Left lung (tissue), 10 donors: ENCODE data around the gene ATRX. TPM values are rescaled to one million over a fixed set of nuclear protein-coding genes. Genes with fewer than 3 reads are reported as not detected.
A peak's percentile ranks its signal among the peaks of the same experiment; 100 is the strongest.
"Not testable (repeated sequence)": the region's sequence is repeated elsewhere in the genome, so short reads cannot be mapped to it uniquely, and the experiment has no call there.

Experiments
- ATAC-seq: fragments of 200-7000 bp; cut with Tn5 transposase; one replicate; pipeline ENCODE4 v1.9.1; 2020; ENCODE audit warnings: moderate library complexity
- DNase-seq, 4 donors: peaks; one replicate each; pipeline ENCODE4 v3.0.0-alpha.2; 2013 to 2020
- H3K27ac ChIP-seq, 2 donors: fragments of 200-600 bp; sonication (generic) in 1 of 2; one replicate each; pipeline versions ENCODE4 v1.5.0 to v1.8.0; 2020 to 2021
- H3K27me3 ChIP-seq, 2 donors: fragments of 200-600 bp; sonication (generic) in 1 of 2; one replicate each; pipeline versions ENCODE4 v1.5.0 to v1.8.0; 2020 to 2021
- H3K36me3 ChIP-seq, 2 donors: fragments of 200-600 bp; sonication (generic) in 1 of 2; one replicate each; pipeline versions ENCODE4 v1.5.0 to v1.8.0; 2020 to 2021
- H3K4me1 ChIP-seq, 2 donors: fragments of 200-600 bp; one replicate each; pipeline ENCODE4 v1.8.0; 2021
- H3K4me3 ChIP-seq, 2 donors: fragments of 200-600 bp; sonication (generic) in 1 of 2; one replicate each; pipeline versions ENCODE4 v1.5.0 to v1.8.0; 2020 to 2021; ENCODE audit warnings: mild to moderate bottlenecking in 1 of 2
- H3K9me3 ChIP-seq, 2 donors: fragments of 200-600 bp; sonication (generic) in 1 of 2; one replicate each; pipeline versions ENCODE4 v1.5.0 to v1.8.0; 2020 to 2021
- intact Hi-C, 2 donors: fragments of 100-400 bp; cut with DNase I; formaldehyde crosslinking; loops; one replicate each; pipeline versions ENCODE4 v1.11.2 to v1.14.2; 2022
- polyA plus RNA-seq, 6 donors: library from polyadenylated mRNA; unstranded; fragments of 120-200 nt; gene quantifications; one replicate each; pipeline ENCODE4 v1.2.1, GENCODE V29; 2013; ENCODE audit not compliant: insufficient read length in 6 of 6
- total RNA-seq, 2 donors: library from RNA; stranded (reverse); fragmentation: NEBNext Ultra II Directional; extraction: Animal tissue kit (Norgen Biotek cat#: 25700); gene quantifications; one replicate each; pipeline ENCODE4 v1.2.1, GENCODE V29; 2021
- TF ChIP-seq, protein P1 (sequence below), 2 donors: fragments of 200-600 bp; sonication (generic) in 1 of 2; IDR thresholded peaks; one replicate each; pipeline versions ENCODE4 v1.5.0 to v1.8.0; 2021; ENCODE audit warnings: antibody characterized with exemption in 2 of 2
- donor health status: DM: no; HTN: yes; CAD: no.
- donor health status: DM: no; HTN: no; CAD: no.

Gene ATRX
- total and polyA plus RNA-seq, 8 donors: 72.0 to 115 (median 92.9) TPM

DNA sequence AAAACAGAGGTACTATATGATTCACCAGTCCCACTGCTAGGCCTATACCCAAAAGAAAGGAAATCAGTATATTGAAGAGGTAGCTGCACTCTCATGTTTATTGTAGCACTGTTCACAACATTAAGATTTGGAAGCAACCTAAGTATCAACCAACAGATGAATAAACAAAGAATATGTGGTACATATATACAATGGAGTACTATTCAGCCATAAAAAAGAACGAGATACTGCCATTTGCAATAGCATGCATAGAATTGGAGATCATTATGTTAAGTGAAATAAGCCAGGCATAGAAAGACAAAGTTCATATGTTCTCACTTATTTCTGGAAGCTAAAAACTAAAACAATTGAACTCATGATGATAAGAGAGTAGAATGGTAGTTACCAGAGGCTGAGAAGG is 266.3 kb downstream of the ATRX start:
- ATAC-seq (no peak), DNase-seq (no peak)
- no peak overlapping the region for H3K27ac ChIP-seq
- H3K9me3 ChIP-seq: no peaks in the 10 kb centered on the region
- peaks cover 0 to 32% of the 10 kb centered on the region in 2 donors for H3K36me3 ChIP-seq
- intact Hi-C loops: no loop called here
- no peaks in the 10 kb centered on the region for H3K4me1 ChIP-seq
- no peaks in the 10 kb centered on the region for H3K27me3 ChIP-seq
- no peak overlapping the region for H3K4me3 ChIP-seq
- TF ChIP-seq, protein P1, sequence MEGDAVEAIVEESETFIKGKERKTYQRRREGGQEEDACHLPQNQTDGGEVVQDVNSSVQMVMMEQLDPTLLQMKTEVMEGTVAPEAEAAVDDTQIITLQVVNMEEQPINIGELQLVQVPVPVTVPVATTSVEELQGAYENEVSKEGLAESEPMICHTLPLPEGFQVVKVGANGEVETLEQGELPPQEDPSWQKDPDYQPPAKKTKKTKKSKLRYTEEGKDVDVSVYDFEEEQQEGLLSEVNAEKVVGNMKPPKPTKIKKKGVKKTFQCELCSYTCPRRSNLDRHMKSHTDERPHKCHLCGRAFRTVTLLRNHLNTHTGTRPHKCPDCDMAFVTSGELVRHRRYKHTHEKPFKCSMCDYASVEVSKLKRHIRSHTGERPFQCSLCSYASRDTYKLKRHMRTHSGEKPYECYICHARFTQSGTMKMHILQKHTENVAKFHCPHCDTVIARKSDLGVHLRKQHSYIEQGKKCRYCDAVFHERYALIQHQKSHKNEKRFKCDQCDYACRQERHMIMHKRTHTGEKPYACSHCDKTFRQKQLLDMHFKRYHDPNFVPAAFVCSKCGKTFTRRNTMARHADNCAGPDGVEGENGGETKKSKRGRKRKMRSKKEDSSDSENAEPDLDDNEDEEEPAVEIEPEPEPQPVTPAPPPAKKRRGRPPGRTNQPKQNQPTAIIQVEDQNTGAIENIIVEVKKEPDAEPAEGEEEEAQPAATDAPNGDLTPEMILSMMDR (IDR thresholded peaks at IDR 0.05): no peak

DNA sequence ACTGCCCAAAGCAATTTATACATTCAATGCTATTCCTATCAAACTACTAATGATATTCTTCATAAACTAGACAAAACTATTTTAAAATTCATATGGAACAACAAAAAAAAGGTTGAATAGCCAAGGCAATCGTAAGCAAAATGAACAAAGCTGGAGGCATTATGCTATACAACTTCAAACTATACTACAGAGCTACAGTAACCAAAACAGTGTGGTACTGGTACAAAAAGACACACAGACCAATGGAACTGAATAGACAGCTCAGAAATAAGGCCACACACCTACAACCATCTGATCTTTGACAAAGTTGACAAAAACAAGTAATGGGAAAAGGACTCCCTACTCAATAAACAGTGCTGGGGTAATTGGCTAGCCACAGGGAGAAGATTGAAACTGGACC is 271.8 kb downstream of the ATRX start:
- peaks cover 0 to 4% of the 10 kb centered on the region in 2 donors for H3K9me3 ChIP-seq
- no peak for ATAC-seq
- no peaks in the 10 kb centered on the region for H3K4me1 ChIP-seq
- H3K4me3 ChIP-seq: no peak overlapping the region
- no peak for DNase-seq
- TF ChIP-seq, protein P1 (IDR thresholded peaks at IDR 0.05): no peak
- H3K36me3 ChIP-seq: peaks cover 0 to 23% of the 10 kb centered on the region in 2 donors
- intact Hi-C loops: no loop called here
- H3K27me3 ChIP-seq: no peaks in the 10 kb centered on the region
- no peak overlapping the region for H3K27ac ChIP-seq

DNA sequence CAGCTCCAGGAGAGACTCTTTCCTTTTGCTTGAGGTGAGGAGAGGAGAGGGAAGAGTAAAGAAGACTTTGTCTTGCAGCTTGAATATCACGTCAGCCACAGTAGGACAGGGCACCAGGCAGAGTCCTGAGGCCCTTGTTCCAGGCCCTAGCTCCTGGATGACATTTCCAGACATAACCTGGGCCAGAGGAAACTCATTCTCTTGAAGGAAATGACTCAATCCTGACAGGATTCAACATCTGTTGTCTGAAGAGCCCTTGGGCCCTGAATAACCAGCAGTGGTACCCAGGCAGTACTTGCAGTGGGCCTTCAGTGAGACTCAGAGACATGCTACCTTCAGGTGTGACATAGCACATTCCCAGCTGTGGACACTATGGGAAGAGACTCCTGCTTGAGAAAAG is 276.0 kb downstream of the ATRX start:
- Histone ChIP-seq H3K27me3 (no peaks in the 10 kb centered on the region), H3K4me1 (no peaks in the 10 kb centered on the region), H3K4me3 (no peak overlapping the region), H3K9me3 (peaks cover 0 to 4% of the 10 kb centered on the region in 2 donors), H3K36me3 (peaks cover 0 to 33% of the 10 kb centered on the region in 2 donors), H3K27ac (no peak overlapping the region)
- intact Hi-C loops: no loop called here
- ATAC-seq (no peak), DNase-seq (no peak)
- TF ChIP-seq, protein P1 (IDR thresholded peaks at IDR 0.05): no peak

DNA sequence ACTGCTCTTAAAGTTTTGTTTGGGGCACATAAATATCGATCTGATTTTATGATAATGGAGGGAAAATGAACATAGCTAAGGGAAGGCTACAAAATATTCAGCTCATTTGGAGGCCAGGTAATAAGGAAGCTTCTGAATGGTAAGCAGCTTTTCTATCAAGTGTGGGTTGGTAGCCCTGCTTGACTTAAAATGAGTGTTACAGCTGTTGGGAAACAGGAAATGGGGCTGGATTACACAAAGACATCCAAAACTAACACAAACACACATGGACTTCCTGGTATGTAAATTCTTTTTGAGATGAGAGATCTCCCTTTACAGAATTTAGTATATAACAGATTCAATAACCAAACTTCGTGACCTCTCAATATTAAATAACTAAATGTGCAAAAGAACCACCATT is 280.8 kb downstream of the ATRX start:
- no peak overlapping the region for H3K4me3 ChIP-seq
- H3K9me3 ChIP-seq: no peaks in the 10 kb centered on the region
- H3K27ac ChIP-seq: no peak overlapping the region
- TF ChIP-seq, protein P1 (IDR thresholded peaks at IDR 0.05): no peak
- intact Hi-C loops: no loop called here
- peaks cover 0 to 21% of the 10 kb centered on the region in 2 donors for H3K36me3 ChIP-seq
- no peaks in the 10 kb centered on the region for H3K4me1 ChIP-seq
- peaks cover 0 to 3% of the 10 kb centered on the region in 2 donors for H3K27me3 ChIP-seq
- peak in 1 of 4 donors; percentile 53 for DNase-seq
- peak; percentile 39 for ATAC-seq

DNA sequence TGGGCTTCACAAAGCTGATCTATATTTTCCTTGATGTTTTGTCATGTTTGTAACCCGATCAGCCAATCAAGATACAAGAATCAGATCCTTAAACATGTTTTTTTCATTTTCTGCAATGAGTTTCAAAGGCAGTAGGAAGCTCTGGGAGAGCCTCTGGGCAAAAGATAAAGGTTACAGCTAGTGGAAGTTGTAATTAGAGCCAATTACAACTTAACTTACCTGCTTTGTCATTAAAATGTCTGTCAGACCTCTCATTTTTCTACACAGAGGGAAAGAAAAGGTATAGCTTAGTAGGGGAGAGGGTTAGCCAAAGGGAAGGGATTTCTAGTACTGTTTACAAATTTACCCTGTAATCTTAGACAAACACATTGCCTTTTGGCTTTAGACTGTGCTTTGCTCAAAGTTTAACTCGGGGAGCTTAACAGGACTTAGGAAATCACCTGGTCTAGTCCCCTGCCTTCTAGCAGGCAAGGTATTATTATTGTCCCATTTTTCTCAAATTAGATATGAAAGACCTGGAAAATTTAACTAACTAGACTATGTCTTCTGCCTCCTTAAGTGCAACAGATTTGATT is 283.0 kb downstream of the ATRX start:
- intact Hi-C loops: no loop called here
- TF ChIP-seq, protein P1 (IDR thresholded peaks at IDR 0.05): no peak
- Histone ChIP-seq H3K4me3 (no peak overlapping the region), H3K27ac (no peak overlapping the region), H3K4me1 (no peaks in the 10 kb centered on the region), H3K27me3 (peaks cover 0 to 3% of the 10 kb centered on the region in 2 donors), H3K36me3 (peaks cover 0 to 8% of the 10 kb centered on the region in 2 donors), H3K9me3 (no peaks in the 10 kb centered on the region)
- no peak for DNase-seq
- ATAC-seq: no peak

DNA sequence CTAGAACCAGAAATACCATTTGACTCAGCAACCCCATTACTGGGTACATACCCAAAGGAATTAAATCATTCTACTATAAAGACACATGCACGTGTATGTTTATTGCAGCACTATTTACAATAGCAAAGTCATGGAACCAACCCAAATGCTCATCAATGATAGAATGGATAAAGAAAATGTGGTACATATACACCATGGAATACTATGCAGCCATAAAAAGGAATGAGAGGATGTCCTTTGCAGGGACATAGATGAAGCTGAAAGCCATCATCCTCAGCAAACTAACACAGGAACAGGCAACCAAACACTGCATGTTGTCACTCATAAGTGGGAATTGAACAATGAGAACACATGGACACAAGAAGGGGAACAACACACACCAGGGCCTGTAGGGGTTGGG is 285.9 kb downstream of the ATRX start:
- H3K36me3 ChIP-seq, H3K27ac ChIP-seq, H3K4me3 ChIP-seq, intact Hi-C loops, H3K9me3 ChIP-seq, DNase-seq, H3K27me3 ChIP-seq, ATAC-seq, H3K4me1 ChIP-seq: not testable (repeated sequence)
